Measurements from ENCODE around the gene PARP9. TPM values are rescaled to one million over a fixed set of nuclear protein-coding genes. Genes with fewer than 3 reads are reported as not detected.

The PARP9 gene
- total RNA-seq, 1 donor = 33.3 TPM

- Histone ChIP-seq H3K4me2 (ENCODE audit: insufficient read depth, low read length) (no peak overlapping the region), H3K9me3 (ENCODE audit: low read depth, low read length) (no peaks in the 10 kb centered on the region), H2AFZ (ENCODE audit: low read length) (no peak overlapping the region), H3K4me1 (ENCODE audit: insufficient read depth, low read length) (no peaks in the 10 kb centered on the region), H3K36me3 (ENCODE audit: insufficient read depth, low read length) (peaks cover 15% of the 10 kb centered on the region), H3K27me3 (ENCODE audit: insufficient read depth, low read length) (no peaks in the 10 kb centered on the region), H3K79me2 (ENCODE audit: insufficient read depth, low read length) (no peaks in the 10 kb centered on the region), H3K4me3 (ENCODE audit: insufficient read depth, low read length) (no peak overlapping the region), H4K20me1 (ENCODE audit: insufficient read depth, low read length) (no peaks in the 10 kb centered on the region), H3K27ac (ENCODE audit: low read depth, low read length) (no peak overlapping the region)
- TF ChIP-seq CTCF (IDR thresholded peaks at IDR 0.05; ENCODE audit: extremely low read depth, low read depth, low read length) = no peak
- no peak for DNase-seq (ENCODE audit: insufficient read length, low spot score, missing footprints)
These were observed 15.5 kb downstream of the PARP9 start for GRCh38 chr3:122548619-122549018.

- H3K9me3 ChIP-seq (ENCODE audit: low read depth, low read length) = no peaks in the 10 kb centered on the region
- DNase-seq (ENCODE audit: insufficient read length, low spot score, missing footprints) = no peak
- H3K27me3 ChIP-seq (ENCODE audit: insufficient read depth, low read length) = no peaks in the 10 kb centered on the region
- TF ChIP-seq CTCF (IDR thresholded peaks at IDR 0.05; ENCODE audit: extremely low read depth, low read depth, low read length) = no peak
- no peaks in the 10 kb centered on the region for H3K79me2 ChIP-seq (ENCODE audit: insufficient read depth, low read length)
- no peaks in the 10 kb centered on the region for H4K20me1 ChIP-seq (ENCODE audit: insufficient read depth, low read length)
- no peak overlapping the region for H3K4me3 ChIP-seq (ENCODE audit: insufficient read depth, low read length)
- H3K4me1 ChIP-seq (ENCODE audit: insufficient read depth, low read length) = no peaks in the 10 kb centered on the region
- H3K36me3 ChIP-seq (ENCODE audit: insufficient read depth, low read length) = peaks cover 15% of the 10 kb centered on the region
- no peak overlapping the region for H3K4me2 ChIP-seq (ENCODE audit: insufficient read depth, low read length)
- H2AFZ ChIP-seq (ENCODE audit: low read length) = no peak overlapping the region
- H3K27ac ChIP-seq (ENCODE audit: low read depth, low read length) = no peak overlapping the region
These were observed 16.0 kb downstream of the PARP9 start for GRCh38 chr3:122548076-122548475.

GRCh38 chr3:122546151-122546550, 17.9 kb downstream of the PARP9 start:
- Histone ChIP-seq H3K36me3 (ENCODE audit: insufficient read depth, low read length) (peaks cover 4% of the 10 kb centered on the region), H3K4me1 (ENCODE audit: insufficient read depth, low read length) (no peaks in the 10 kb centered on the region), H3K27me3 (ENCODE audit: insufficient read depth, low read length) (no peaks in the 10 kb centered on the region), H2AFZ (ENCODE audit: low read length) (no peak overlapping the region), H3K4me2 (ENCODE audit: insufficient read depth, low read length) (no peak overlapping the region), H3K27ac (ENCODE audit: low read depth, low read length) (no peak overlapping the region), H3K4me3 (ENCODE audit: insufficient read depth, low read length) (no peak overlapping the region), H3K79me2 (ENCODE audit: insufficient read depth, low read length) (no peaks in the 10 kb centered on the region), H3K9me3 (ENCODE audit: low read depth, low read length) (no peaks in the 10 kb centered on the region), H4K20me1 (ENCODE audit: insufficient read depth, low read length) (no peaks in the 10 kb centered on the region)
- no peak for DNase-seq (ENCODE audit: insufficient read length, low spot score, missing footprints)
- TF ChIP-seq CTCF (IDR thresholded peaks at IDR 0.05; ENCODE audit: extremely low read depth, low read depth, low read length) = no peak

- Histone ChIP-seq H3K4me1 (ENCODE audit: insufficient read depth, low read length) (peaks cover 3% of the 10 kb centered on the region), H3K36me3 (ENCODE audit: insufficient read depth, low read length) (peaks cover 25% of the 10 kb centered on the region), H3K79me2 (ENCODE audit: insufficient read depth, low read length) (no peaks in the 10 kb centered on the region), H3K4me3 (ENCODE audit: insufficient read depth, low read length) (no peak overlapping the region), H3K4me2 (ENCODE audit: insufficient read depth, low read length) (no peak overlapping the region), H2AFZ (ENCODE audit: low read length) (no peak overlapping the region), H3K27me3 (ENCODE audit: insufficient read depth, low read length) (no peaks in the 10 kb centered on the region), H3K9me3 (ENCODE audit: low read depth, low read length) (no peaks in the 10 kb centered on the region), H3K27ac (ENCODE audit: low read depth, low read length) (no peak overlapping the region), H4K20me1 (ENCODE audit: insufficient read depth, low read length) (no peaks in the 10 kb centered on the region)
- TF ChIP-seq CTCF (IDR thresholded peaks at IDR 0.05; ENCODE audit: extremely low read depth, low read depth, low read length) = no peak
- no peak for DNase-seq (ENCODE audit: insufficient read length, low spot score, missing footprints)
These were observed 25.1 kb downstream of the PARP9 start for GRCh38 chr3:122538956-122539490.
